GM18517 (cell line): ENCODE results near the gene UBASH3A.

Source experiments
- ATAC-seq: cut with Tn5 transposase; IDR thresholded peaks from one replicate; pipeline ENCODE4 v1.9.1; 2021; ENCODE audit warnings: mild to moderate bottlenecking, moderate library complexity; ENCODE audit not compliant: unreplicated experiment

The UBASH3A gene, protein sequence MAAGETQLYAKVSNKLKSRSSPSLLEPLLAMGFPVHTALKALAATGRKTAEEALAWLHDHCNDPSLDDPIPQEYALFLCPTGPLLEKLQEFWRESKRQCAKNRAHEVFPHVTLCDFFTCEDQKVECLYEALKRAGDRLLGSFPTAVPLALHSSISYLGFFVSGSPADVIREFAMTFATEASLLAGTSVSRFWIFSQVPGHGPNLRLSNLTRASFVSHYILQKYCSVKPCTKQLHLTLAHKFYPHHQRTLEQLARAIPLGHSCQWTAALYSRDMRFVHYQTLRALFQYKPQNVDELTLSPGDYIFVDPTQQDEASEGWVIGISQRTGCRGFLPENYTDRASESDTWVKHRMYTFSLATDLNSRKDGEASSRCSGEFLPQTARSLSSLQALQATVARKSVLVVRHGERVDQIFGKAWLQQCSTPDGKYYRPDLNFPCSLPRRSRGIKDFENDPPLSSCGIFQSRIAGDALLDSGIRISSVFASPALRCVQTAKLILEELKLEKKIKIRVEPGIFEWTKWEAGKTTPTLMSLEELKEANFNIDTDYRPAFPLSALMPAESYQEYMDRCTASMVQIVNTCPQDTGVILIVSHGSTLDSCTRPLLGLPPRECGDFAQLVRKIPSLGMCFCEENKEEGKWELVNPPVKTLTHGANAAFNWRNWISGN

DNA sequence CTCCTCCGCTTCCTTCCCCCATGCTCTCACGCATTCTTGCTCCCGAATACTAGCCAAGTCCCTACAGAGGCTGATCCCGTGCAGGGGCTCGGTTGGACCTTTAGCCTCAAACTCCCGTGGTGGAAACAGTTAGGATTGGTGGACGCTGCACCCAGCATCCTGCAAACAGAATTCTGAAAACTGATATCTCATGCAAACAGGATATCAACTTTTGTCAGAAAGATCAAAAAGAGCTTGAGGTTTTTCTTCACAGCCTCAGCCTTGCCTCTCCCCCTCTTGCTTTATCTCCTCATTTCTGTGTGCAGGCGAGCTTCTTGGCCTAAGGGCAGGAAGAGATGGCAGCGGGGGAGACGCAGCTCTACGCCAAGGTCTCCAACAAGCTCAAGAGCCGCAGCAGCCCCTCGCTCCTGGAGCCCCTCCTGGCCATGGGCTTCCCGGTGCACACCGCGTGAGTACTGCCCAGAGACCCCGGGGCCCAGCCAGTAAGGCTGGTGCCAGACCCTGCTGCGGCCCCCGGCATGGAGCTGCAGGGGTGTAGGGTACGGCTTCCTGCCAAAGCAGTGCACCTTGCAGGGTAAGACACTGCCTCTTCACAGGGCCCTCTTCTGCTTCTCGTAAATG lies at the start of gene UBASH3A:
Gene UBASH3A (plus strand): TSS at position 292 of the 621 bp plus-strand sequence. CDS start 44 bp downstream, at position 336.
- ATAC-seq: no peak

DNA sequence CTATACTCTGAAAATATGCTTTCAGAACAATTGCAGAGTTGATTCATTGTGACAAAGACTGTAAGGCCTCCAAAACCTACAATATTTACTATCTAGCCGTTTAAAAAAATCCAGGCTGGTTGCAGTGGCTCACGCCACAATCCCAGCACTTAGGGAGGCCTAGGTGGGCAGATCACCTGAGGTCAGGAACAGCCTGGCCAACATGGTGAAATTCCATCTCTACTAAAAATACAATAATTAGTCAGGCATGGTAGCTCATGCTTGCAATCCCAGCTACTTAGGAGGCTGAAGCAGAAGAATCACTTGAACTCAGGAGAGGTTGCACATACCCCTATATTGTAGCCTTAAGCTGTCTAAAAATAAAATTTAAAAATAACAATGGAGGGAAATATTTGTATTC lies 47.7 kb upstream of the UBASH3A start:
- no peak for ATAC-seq

DNA sequence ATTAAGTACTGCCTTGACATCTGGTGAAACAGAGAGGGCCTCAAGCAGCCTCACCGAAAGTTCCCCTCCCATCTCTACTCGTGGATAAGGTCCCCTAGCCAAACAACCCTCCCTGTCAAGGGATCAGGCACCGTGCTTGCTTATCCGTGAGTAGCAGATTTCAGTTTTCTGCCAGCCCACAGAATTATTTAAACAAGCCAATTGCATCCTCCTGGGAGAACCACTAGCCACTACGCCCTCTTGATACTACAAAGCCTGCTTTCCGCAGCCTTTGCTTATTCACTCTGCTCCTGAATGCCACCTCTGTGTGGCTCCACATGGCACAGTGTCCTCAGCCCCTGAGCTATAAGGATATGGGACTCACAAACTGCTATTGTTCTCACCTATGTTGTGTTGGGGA lies 47.1 kb upstream of the UBASH3A start:
- ATAC-seq: no peak

DNA sequence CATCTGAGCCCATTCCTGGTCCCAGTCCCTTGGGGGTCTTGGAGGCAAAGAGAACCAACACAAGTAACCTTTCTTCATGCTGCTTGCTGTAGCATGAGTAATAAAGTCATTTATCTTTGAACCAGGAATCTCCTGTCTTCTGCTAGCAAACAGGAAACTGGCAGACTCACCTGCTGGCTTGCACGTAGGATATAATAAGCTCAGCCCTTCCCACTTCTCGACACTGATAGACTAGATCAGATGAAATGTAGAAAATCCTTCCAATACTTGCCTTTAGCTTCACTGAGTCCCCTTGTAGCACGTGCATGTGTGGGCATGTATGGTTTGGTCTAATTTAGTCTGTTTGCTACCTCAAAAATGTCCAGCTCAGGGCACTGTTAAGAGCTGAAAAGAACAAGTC lies 46.4 kb upstream of the UBASH3A start:
- ATAC-seq: no peak

DNA sequence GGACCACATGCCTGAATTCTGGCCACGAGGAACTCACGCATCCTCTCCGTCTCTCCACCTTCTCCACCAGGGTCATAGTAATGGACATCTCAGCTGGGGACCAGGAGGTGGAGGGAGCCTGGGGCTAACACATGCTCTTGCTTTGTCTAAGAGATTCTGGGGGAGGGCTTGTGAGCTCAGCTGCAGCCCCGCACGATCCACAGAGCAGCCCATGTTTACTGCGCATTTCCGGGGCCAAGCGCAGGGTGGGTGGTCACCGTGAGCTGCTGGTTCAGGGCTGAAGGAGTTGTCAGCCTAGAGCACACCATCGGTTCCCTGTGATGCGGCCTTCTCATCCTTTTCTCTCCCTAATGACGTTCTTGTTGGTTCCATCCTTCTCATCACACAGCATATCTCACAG lies 45.4 kb upstream of the UBASH3A start:
- no peak for ATAC-seq

DNA sequence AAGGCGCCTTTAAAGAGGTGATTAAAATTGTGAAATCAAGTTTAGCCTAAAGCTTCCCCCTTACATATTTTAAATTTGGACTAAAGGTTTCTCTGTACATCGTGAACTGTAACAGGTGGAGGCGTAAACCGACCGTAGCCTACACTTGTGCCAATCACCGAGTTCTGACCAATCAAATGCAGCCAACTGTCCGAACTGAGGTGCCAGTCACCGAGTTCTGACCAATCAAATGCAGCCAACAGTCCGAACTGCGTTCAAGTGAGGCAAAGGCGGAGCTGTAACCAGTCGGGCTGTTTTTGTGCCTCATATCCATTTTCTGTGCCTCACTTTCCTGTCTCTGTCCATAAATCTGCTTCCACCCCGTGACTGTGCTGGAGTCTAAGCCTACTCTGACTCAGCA lies 44.8 kb upstream of the UBASH3A start:
- no peak for ATAC-seq

DNA sequence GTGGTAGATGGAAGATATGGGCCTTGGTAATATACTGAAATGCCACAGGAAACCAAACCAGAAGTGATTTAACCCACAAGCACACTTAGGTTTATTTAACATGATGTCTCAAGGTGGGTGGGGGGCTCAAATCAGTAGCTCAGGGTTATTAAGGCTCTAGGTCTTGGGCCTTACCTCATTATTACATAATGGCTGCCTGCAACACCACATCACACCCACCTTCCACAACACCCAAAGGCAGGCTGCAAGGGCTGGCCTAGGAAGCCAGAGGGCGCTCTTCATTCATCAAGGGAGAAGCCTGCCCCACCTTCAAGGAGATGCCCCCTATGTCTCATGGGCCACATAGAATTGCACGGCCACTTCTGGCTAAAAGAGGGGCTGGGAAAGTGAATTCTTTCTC lies 43.4 kb upstream of the UBASH3A start:
- ATAC-seq: no peak

DNA sequence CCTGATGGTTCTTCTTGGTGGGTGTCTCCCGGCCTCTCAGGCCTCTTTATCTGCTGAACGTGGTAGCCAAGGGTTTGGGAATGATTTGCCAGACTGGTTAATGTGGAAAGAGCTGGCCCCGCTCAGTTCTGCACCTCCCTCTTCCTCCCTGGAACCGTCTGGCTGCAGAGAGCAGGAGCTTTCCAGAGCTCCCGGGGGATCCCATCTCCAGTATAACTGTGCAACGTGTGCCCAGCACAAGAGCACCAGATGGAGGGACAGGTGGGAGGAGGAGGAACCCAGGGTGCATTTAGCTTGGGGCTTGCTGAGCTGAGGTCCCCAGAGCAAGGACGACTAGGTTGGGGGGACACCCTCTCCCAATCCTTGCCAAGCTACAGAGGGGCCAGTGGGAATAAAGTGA lies 42.4 kb upstream of the UBASH3A start:
- ATAC-seq: no peak

DNA sequence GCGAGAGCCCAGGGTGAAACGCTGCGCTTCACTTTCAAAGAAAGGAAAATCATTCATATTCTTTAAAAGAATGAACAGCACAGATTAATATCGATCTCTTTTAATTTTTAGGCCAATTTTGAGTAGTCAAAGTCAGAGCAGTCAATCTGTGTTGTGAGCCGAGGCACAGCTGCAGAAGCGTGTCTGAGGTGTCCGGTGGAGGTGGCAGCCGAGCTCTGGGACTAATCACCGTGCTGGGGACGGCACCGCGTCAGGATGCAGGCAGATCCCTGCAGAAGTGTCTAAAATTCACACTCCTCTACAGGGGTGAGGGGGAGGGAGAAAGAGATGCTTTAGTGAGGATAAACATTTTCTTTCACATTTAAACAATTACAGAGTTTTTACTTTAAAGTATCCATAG lies 41.5 kb upstream of the UBASH3A start:
- ATAC-seq: no peak

DNA sequence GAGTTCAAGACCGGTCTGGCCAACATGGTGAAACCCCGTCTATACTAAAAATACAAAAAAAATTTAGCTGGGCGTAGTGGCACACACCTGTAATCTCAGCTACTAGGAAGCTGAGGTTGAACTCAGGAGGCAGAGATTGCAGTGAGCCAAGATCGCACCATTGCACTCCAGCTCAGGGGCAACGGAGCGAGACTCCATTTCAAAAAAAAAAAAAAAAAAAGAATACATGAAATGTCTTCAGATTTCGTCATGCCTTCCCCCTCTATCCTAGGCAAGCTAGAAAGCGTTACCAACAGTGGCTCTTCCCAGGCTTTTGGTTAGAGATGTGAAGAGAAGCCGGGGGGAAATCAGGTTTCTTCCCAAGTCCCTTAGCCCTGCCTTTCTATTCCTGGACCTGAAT lies 41.0 kb upstream of the UBASH3A start:
- ATAC-seq: no peak

DNA sequence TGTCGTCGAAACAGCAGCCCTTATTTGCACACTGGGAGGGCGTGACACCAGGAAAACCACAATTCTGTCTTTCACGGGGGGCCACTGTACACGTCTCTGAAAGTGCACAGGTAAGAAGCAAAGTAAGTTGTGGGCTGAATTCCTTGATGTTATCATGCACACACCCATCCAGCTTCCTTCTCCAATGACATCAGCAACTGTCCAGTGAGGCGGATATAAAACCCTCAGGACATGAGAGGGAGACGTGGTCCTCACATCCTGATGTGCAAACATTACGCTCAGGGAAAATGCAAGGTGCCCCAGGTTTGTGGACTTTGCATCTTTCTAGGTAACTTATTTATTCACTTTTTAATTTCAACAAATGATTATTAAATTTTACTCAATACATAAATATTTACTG lies 40.4 kb upstream of the UBASH3A start:
- ATAC-seq: no peak

DNA sequence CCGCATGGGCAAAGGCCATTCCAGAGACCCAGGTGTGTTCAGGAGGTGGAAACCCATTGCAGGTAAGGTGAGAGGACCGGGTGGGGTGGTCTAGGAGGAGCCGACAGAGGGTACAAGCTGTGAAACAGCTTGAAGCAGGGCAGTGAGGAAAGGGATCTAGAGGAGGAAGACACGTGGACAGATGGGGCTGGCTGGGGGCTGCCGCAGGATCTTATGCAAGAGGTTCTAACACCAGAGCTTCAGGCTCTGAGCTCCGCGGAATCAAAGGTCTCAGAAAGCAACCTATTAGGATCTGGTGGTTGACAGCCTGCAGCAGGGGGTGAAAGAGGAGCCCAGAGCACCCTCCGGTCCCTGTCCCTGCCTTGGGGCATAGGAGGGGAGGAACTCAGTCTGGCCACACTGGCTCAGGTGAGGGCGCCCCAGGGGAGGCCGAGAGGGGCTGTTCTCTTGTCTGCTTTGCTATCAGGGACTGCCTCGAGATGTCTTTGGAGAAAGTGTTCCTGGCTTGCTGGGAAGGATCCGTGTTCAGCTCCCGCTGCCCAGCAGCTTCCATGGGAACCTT lies 39.3 kb upstream of the UBASH3A start:
- no peak for ATAC-seq

DNA sequence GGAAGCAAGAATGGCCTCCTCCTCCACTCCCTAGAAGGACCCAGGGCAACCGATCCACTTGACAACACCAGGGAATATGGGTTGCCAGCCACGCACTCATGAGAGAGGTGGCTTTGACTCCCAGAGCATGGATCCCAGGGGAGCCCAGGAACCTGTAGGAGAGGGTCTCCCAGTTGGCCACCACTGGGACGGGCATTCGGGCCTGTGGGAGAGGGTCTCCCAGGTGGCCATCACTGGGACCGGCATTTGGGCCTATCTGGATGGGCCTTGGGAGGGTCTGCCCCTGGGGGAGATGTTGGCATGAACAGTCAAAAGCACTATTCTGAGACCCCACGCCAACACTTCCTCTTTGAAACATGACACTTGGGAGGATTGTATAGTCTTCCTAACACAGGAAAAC lies 37.9 kb upstream of the UBASH3A start:
- no peak for ATAC-seq

DNA sequence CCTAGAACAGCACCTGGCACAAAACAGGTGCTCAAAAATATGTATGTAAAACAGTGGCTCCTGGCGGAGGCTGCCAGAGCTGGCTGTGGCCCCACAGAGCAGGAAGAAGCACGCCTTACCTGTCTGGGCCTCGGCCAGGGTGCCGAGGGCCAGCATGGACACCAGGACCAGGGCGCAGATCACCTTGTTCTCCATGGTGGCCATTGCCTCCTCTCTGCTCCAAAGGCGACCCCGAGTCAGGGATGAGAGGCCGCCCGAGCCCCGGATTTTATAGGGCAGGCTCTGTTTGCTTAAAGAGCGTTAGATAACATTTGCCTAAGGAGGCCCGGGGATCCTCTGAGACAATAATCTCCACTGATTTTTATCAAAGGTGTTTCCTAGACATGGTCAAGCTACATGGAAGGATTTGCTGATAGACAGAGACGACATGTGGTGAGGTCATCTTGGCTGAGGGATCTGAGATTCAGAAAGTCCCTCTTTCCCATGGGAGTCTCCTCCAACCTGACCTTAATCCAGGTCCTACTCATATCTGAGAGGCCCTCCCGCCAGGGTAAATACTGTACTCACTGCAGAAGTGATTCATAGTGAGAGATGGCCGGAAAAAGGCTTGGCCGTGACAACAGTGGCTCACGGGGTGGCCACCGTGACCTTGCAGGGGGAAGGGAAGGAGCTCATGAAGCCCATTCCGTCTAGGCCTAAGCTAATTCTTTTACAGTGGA lies 37.3 kb upstream of the UBASH3A start, which contains the start of gene TFF1:
Gene TFF1 (minus strand): TSS at position 244 of the 719 bp plus-strand sequence. CDS start 40 bp downstream, at position 204.
- no peak for ATAC-seq

DNA sequence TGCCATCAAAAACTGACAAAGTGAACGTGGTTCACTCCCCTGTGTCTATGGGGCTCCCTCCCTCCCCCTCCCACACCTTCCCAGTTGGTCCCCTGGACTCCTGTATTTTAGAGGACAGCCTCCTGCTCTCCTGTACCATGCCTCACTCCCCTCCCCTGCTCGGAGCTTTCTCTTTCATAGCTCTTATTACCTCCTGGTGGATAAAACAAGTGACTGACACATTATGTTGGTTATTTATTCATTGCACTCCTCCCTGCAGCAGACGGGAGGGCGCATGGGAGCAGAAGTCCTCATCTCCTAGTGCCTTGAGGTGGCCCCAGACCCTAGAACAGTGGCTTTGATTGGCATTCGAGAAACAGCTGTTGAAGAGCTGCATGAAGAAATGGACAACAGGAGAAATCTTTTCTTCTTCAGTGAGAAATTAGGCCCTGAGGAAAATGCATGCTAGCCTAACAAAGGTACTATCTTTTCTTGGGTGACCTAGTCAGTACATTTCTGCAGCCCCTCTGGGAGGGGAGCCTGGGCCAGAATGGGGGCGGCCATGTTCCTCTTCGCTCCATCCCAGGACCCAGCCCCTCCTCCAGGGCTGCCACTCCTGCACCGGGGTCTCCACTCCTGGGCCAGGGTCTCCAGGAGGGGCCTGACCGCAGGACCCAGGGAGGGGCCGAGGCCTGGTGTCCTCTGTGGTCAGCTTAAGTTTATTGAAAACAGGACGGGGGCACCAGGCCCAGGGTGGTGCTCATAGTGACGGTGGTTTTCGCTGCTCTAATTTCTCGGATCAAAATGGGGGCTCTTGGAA lies 36.1 kb upstream of the UBASH3A start:
- ATAC-seq: no peak

DNA sequence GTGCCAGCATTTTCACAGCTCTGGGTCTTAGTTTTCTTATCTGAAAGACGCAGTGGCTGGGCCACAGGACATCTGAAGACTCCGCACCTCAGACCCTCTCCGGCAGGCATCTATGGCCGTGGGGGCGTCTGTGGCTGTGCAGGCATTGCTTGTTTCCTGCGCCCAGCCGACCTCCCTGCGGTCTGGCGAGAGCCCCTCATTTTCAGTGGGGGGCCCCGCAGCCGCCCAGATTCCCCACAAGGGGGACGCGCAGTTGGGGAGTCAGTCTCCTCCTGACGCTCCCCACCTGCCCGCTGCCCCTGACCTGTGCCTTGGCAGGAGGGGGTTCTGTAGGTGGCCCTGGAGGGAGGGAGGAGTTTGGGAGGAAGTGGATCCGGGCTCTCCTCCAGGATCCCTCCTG lies 33.9 kb upstream of the UBASH3A start:
- ATAC-seq: no peak

DNA sequence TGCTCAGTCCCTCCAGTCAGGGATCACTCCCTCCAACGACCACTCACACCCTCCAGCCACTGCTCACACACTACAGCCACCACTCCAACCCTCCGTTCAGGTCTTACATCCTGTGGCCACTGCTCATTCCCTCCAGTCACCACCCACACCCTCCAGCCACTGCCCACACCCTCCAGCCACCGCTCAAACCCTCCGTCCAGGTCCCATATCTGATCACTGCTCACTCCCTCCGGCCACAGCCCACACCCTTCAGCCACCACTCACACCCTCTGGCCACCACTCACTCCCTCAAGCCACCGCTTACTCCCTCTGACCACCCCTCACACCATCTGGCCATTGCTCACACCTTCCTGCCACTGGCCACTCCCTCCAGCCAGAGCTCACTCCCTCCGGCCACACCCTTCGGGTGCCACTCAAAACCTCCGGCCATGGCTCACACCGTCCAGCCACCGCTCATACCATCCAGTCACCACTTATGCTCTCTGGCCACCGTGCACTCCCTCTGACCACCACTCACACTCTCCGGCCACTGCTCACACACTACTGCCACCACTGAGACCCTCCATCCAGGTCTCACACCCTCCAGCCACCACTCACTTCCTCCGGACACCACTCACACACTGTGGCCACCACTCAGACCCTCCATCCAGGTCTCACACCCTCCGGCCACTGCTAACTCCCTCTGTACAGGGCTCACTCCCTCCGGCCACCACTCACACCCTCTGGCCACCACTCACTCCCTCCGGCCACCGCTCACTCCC lies 32.6 kb upstream of the UBASH3A start:
- ATAC-seq: no peak

DNA sequence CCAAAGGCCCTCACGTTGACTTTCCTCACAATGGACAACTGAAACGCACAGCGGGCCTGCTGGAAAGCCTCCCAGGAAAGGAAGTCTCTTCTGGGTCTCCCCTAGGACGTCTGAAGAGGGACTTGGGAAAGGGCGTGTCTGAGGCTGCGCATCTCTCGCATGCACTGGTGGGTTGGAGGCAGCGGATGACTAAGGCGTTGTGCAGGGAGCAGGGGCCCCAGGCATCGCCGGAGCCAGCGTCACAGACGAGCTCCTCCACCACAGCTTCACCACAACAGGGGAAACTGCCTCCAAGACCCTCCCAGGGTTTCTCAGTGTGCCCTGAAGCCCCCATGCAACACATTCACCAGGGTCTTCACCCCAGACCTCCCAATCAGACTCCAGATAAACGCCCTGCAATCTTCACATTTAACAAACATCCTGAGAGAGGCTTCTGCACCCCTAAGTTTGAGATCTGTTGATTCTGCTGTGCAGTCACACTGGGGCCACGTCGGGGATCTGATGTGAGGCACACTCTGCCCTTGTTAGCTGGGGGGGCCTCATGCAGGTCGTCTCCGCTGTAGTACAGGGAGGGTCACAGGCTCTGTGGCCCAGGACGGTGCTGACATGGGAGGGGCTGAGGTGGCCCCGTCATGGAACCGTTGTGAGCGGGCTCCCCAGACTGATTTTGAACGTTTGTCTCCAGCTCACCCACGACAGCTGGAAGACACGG lies 30.4 kb upstream of the UBASH3A start:
- ATAC-seq: no peak
